HCT116 (cell line): Measurements from ENCODE around the gene ZCCHC2. TPM values are rescaled to one million over a fixed set of nuclear protein-coding genes. Genes with fewer than 3 reads are reported as not detected.

Experiments used
- ATAC-seq: fragments of 200-7000 bp; cut with Tn5 transposase; 2 replicates; pipeline ENCODE4 v1.9.1; 2020; ENCODE audit warnings: mild to moderate bottlenecking, moderate library complexity
- BruUV-seq: library from RNA; stranded (reverse); fragments of 400-500 nt; replicated peaks from 2 replicates; lab custom pipeline; 2021; lab: Mats Ljungman, UMichigan
- CTCF ChIA-PET: fragments of 300-600 bp; sonication (Branson Sonifier 250); formaldehyde crosslinking; loops from one replicate; lab custom pipeline; 2021; ENCODE audit warnings: antibody characterized with exemption; lab: Charles Lee
- POLR2A ChIA-PET: fragments of 300-600, 350-600 bp; sonication (Branson Sonifier 250); formaldehyde crosslinking; loops from one replicate; lab custom pipeline; 2021; ENCODE audit warnings: antibody characterized with exemption; lab: Charles Lee
- RAD21 ChIA-PET, 2 experiments: fragments of 300-600 bp; sonication (Branson Sonifier 250); formaldehyde crosslinking; loops; one replicate each; lab custom pipeline; 2023; ENCODE audit warnings: low total read pairs in 2 of 2; ENCODE audit not compliant: uncharacterized antibody in 2 of 2, unreplicated experiment in 2 of 2, low non-redundant PET in 1 of 2; lab: Charles Lee
- DNase-seq: peaks from one replicate; pipeline ENCODE4 v3.0.0-alpha.2; 2010; ENCODE audit warnings: low read depth, low spot score
- H2AFZ ChIP-seq: fragments of 200-600 bp; shearing (Covaris generic), sonication (generic); 2 replicates; pipeline ENCODE4 v1.6.1; 2017; ENCODE audit warnings: low read depth, mixed run types, mixed read lengths, antibody characterized with exemption, low read length; ENCODE audit not compliant: poor library complexity, severe bottlenecking
- H3K27ac ChIP-seq: 2 replicates; pipeline ENCODE4 v1.5.1; 2012; ENCODE audit warnings: low read depth, low read length
- H3K27me3 ChIP-seq: fragments of 200-600 bp; sonication (generic); 2 replicates; pipeline ENCODE4 v1.6.1; 2016; ENCODE audit warnings: mixed run types, low read length, mixed read lengths; ENCODE audit not compliant: insufficient read depth
- H3K36me3 ChIP-seq, 2 experiments: fragments of 200-500 bp in 1 of 2; fragments of 200-600 bp in 1 of 2; sonication (Bioruptor generic) in 1 of 2; sonication (generic) in 1 of 2; 2 replicates each; pipeline versions ENCODE4 v1.5.1 to v1.6.1; 2014 to 2016; ENCODE audit warnings: low read length in 2 of 2, inconsistent platforms in 1 of 2, mixed read lengths in 1 of 2, mixed run types in 1 of 2; ENCODE audit not compliant: insufficient read depth in 2 of 2, control insufficient read depth in 1 of 2
- H3K4me1 ChIP-seq, 2 experiments: fragments of 200-600 bp in 1 of 2; sonication (generic) in 1 of 2; 2 replicates each; pipeline versions ENCODE4 v1.5.1 to v1.6.1; 2012 to 2017; ENCODE audit warnings: low read length in 2 of 2, inconsistent platforms in 1 of 2, mild to moderate bottlenecking in 1 of 2, mixed read lengths in 1 of 2, mixed run types in 1 of 2, moderate library complexity in 1 of 2; ENCODE audit not compliant: insufficient read depth in 2 of 2, control insufficient read depth in 1 of 2
- H3K4me2 ChIP-seq: fragments of 200-600 bp; sonication (generic); 2 replicates; pipeline ENCODE4 v1.6.1; 2017; ENCODE audit warnings: mixed run types, low read length, mixed read lengths
- H3K4me3 ChIP-seq, 2 experiments: fragments of 200-600 bp in 1 of 2; sonication (generic) in 1 of 2; replicated peaks in 1 of 2; 2 replicates each; pipeline ENCODE4 v1.5.1; 2011 to 2016; ENCODE audit warnings: low read length in 2 of 2, control low read depth in 1 of 2, low read depth in 1 of 2, mild to moderate bottlenecking in 1 of 2, mixed read lengths in 1 of 2, mixed run types in 1 of 2
- H3K79me2 ChIP-seq: fragments of 200-600 bp; sonication (generic); 2 replicates; pipeline ENCODE4 v1.6.1; 2017; ENCODE audit warnings: mild to moderate bottlenecking, mixed run types, low read length, moderate library complexity, mixed read lengths; ENCODE audit not compliant: insufficient read depth
- H3K9ac ChIP-seq: fragments of 200-600 bp; sonication (generic); 2 replicates; pipeline ENCODE4 v1.6.1; 2016; ENCODE audit warnings: low read length, mixed read lengths
- H3K9me2 ChIP-seq: fragments of 200-600 bp; sonication (generic), shearing (Covaris generic); 2 replicates; pipeline ENCODE4 v1.6.1; 2017; ENCODE audit warnings: mixed run types, mild to moderate bottlenecking, moderate library complexity; ENCODE audit not compliant: insufficient read depth
- H3K9me3 ChIP-seq, 2 experiments: fragments of 200-500 bp in 1 of 2; fragments of 200-600 bp in 1 of 2; sonication (Bioruptor generic) in 1 of 2; sonication (generic) in 1 of 2; 2 replicates each; pipeline ENCODE4 v1.6.1; 2014 to 2017; ENCODE audit warnings: low read length in 2 of 2, mixed read lengths in 2 of 2, inconsistent platforms in 1 of 2, low read depth in 1 of 2, mild to moderate bottlenecking in 1 of 2, mixed run types in 1 of 2, moderate library complexity in 1 of 2; ENCODE audit not compliant: control insufficient read depth in 1 of 2, insufficient read depth in 1 of 2
- H4K20me1 ChIP-seq: fragments of 200-600 bp; sonication (generic), shearing (Covaris generic); 2 replicates; pipeline ENCODE4 v1.6.1; 2017; ENCODE audit warnings: mixed run types, mild to moderate bottlenecking, moderate library complexity; ENCODE audit not compliant: insufficient read depth
- ELF1 ChIP-seq: IDR thresholded peaks from 2 replicates; pipeline ENCODE4 v1.6.1; 2012; ENCODE audit warnings: low read depth, borderline replicate concordance
- EZH2phosphoT487 ChIP-seq: fragments of 200-600 bp; IDR thresholded peaks from 2 replicates; pipeline ENCODE4 v1.6.1; 2018; ENCODE audit warnings: antibody characterized with exemption, borderline replicate concordance
- SP1 ChIP-seq: IDR thresholded peaks from 2 replicates; pipeline ENCODE4 v1.6.1; 2012; ENCODE audit warnings: low read depth
- SRF ChIP-seq: IDR thresholded peaks from 2 replicates; pipeline ENCODE4 v1.6.1; 2012; ENCODE audit warnings: low read depth
- YY1 ChIP-seq: IDR thresholded peaks from 2 replicates; pipeline ENCODE4 v1.6.1; 2011; ENCODE audit warnings: low read length, low read depth, moderate library complexity, mild to moderate bottlenecking; ENCODE audit not compliant: insufficient replicate concordance; ENCODE audit errors: extremely low read depth
- ZFX ChIP-seq: fragments of 450-650 bp; IDR thresholded peaks from 2 replicates; pipeline ENCODE4 v1.6.1; 2017
- ZNF274 ChIP-seq: fragments of 200-500 bp; sonication (Bioruptor generic); IDR thresholded peaks from 2 replicates; pipeline ENCODE4 v1.6.1; 2014; ENCODE audit warnings: mild to moderate bottlenecking, low read depth, low read length, inconsistent platforms
- intact Hi-C: fragments of 100-400 bp; cut with micrococcal nuclease; formaldehyde crosslinking; loops from 2 replicates; pipeline ENCODE4 v1.10.0; 2022
- total RNA-seq: library from RNA; stranded (reverse); gene quantifications from one replicate; pipeline ENCODE4 v1.2.1, GENCODE V29; 2021; ENCODE audit not compliant: unreplicated experiment
- TF ChIP-seq, protein P1 (sequence below): IDR thresholded peaks from 2 replicates; pipeline ENCODE4 v1.6.1; 2012
- TF ChIP-seq, protein P2 (sequence below): IDR thresholded peaks from 2 replicates; pipeline ENCODE4 v1.6.1; 2012; ENCODE audit warnings: low read depth
- TF ChIP-seq, protein P3 (sequence below): IDR thresholded peaks from 2 replicates; pipeline ENCODE4 v1.6.1; 2012

The ZCCHC2 gene
- total RNA-seq, 1 experiment from 2014 or later = 17.7 TPM

DNA sequence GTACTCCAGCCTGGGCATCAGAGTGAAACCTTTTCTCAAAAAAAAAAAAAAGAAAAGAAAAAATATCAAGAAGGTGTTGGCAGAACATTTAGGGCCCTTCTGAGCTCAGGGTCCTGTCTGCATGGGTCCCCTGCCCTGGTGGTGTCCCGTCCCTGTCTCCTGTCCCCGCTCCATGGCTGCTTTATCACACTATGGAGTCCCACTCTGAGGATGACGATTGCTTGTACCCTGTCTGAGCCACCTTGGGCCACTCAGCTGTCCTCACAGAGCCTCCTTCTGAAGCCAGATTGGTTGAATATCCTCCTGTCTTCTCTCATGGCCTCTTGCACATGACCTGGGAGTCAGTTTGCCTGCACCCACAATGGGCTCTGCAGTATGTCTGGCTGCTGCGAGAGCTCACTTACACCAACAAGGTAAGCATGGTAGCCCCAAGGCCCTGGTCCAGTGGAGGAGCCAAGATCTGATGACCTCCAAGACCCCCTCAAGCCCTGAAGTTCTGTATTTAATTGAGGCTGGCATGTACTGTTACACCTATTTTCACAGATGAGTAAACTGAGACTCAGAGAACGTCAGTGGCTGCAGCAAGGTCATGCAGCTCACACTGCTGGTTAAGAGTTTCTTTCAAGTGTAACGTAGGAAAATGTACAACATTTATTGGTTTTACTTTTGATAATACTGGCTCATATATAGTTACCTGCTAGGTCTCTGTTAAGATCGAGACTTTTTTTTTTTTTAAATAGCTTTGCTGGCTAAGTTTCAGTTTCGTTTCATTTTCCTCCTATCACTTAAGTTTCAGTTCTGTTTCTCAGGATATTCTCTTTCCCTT is 16.9 kb upstream of the ZCCHC2 start:
- TF ChIP-seq EZH2phosphoT487 (no peak), ZFX (no peak)
- TF ChIP-seq, protein P1, sequence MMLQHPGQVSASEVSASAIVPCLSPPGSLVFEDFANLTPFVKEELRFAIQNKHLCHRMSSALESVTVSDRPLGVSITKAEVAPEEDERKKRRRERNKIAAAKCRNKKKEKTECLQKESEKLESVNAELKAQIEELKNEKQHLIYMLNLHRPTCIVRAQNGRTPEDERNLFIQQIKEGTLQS = no peak
- TF ChIP-seq, all 23 proteins: peak for 0
- H3K36me3 ChIP-seq = no peaks in the 10 kb centered on the region
- H3K4me1 ChIP-seq = peaks cover 0 to 5% of the 10 kb centered on the region in 2 experiments; a peak in 1 of 4 replicates
- H3K4me2 ChIP-seq = no peak overlapping the region
- no peak overlapping the region for H3K9ac ChIP-seq
- H3K9me2 ChIP-seq = no peaks in the 10 kb centered on the region
- POLR2A ChIA-PET = no interaction called here
- RAD21 ChIA-PET = no interaction called here
- ATAC-seq = no peak
- H2AFZ ChIP-seq = no peak overlapping the region
- H3K79me2 ChIP-seq = no peaks in the 10 kb centered on the region
- H4K20me1 ChIP-seq = no peaks in the 10 kb centered on the region
- intact Hi-C loops = no loop called here
- no TSS peak for BruUV-seq
- no peaks in the 10 kb centered on the region for H3K9me3 ChIP-seq
- DNase-seq = no peak
- H3K27ac ChIP-seq = no peak overlapping the region
- H3K4me3 ChIP-seq = no peak overlapping the region
- CTCF ChIA-PET = no interaction called here
- no peaks in the 10 kb centered on the region for H3K27me3 ChIP-seq

DNA sequence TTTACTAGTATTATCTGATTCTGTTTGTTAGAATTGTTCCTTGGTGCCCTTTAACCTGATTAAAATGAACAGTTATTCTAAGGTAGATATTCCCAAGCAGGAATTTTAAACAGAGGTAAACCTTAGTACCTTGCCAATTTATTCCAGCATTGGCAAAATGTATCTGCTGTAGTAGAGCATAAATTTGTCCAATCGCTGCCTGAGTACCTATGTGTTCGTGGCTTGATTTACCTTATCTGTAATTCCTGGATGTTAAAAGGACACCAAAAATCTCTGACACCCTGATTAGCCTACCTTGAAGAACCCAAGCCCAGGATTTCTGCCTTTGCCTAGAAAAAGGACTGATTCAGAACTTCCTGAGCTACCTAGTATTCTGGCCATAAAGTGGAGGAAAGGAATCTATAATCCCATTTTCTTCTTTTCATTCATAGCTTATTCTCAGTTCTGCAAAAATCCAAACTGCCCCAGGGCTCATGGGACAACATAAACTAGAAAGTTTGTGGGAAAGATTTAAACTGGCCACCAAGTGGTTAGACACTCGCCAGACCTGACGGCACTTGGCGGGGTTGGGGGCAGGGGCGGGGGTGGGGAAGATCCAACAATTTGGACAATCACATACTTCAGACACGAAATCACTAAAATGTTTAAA is 16.2 kb upstream of the ZCCHC2 start:
- DNase-seq = no peak
- ChIA-PET RAD21 (no interaction called here), CTCF (no interaction called here), POLR2A (interaction anchor here (0.6 kb wide), 1 partner anchor 31 kb away, joined by 3 read pairs; no protein-coding TSS in a partner anchor)
- Histone ChIP-seq H3K9ac (no peak overlapping the region), H4K20me1 (no peaks in the 10 kb centered on the region), H3K4me2 (no peak overlapping the region), H3K9me2 (no peaks in the 10 kb centered on the region), H3K27me3 (no peaks in the 10 kb centered on the region), H2AFZ (no peak overlapping the region), H3K9me3 (no peaks in the 10 kb centered on the region), H3K79me2 (no peaks in the 10 kb centered on the region), H3K36me3 (no peaks in the 10 kb centered on the region), H3K27ac (no peak overlapping the region), H3K4me1 (peaks cover 0 to 5% of the 10 kb centered on the region in 2 experiments; a peak in 1 of 4 replicates), H3K4me3 (no peak overlapping the region)
- no TSS peak for BruUV-seq
- ATAC-seq = no peak
- intact Hi-C loops = no loop called here
- TF ChIP-seq, protein P1 = no peak
- no peak for TF ChIP-seq ZNF274
- TF ChIP-seq ELF1 = no peak
- TF ChIP-seq, protein P2, sequence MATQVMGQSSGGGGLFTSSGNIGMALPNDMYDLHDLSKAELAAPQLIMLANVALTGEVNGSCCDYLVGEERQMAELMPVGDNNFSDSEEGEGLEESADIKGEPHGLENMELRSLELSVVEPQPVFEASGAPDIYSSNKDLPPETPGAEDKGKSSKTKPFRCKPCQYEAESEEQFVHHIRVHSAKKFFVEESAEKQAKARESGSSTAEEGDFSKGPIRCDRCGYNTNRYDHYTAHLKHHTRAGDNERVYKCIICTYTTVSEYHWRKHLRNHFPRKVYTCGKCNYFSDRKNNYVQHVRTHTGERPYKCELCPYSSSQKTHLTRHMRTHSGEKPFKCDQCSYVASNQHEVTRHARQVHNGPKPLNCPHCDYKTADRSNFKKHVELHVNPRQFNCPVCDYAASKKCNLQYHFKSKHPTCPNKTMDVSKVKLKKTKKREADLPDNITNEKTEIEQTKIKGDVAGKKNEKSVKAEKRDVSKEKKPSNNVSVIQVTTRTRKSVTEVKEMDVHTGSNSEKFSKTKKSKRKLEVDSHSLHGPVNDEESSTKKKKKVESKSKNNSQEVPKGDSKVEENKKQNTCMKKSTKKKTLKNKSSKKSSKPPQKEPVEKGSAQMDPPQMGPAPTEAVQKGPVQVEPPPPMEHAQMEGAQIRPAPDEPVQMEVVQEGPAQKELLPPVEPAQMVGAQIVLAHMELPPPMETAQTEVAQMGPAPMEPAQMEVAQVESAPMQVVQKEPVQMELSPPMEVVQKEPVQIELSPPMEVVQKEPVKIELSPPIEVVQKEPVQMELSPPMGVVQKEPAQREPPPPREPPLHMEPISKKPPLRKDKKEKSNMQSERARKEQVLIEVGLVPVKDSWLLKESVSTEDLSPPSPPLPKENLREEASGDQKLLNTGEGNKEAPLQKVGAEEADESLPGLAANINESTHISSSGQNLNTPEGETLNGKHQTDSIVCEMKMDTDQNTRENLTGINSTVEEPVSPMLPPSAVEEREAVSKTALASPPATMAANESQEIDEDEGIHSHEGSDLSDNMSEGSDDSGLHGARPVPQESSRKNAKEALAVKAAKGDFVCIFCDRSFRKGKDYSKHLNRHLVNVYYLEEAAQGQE = no peak
- TF ChIP-seq SP1 = no peak
- no peak for TF ChIP-seq SRF
- no peak for TF ChIP-seq EZH2phosphoT487
- TF ChIP-seq, protein P3, sequence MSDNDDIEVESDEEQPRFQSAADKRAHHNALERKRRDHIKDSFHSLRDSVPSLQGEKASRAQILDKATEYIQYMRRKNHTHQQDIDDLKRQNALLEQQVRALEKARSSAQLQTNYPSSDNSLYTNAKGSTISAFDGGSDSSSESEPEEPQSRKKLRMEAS = no peak
- TF ChIP-seq YY1 = no peak
